Activated naive CD4-positive, alpha-beta T cell treated with anti-CD3 and anti-CD28 coated beads, Interleukin-2, amount 50 U/mL, for 24 hours (primary cell): ENCODE measurements around the gene STX2.
"Not testable (repeated sequence)": the region's sequence is repeated elsewhere in the genome, so short reads cannot be mapped to it uniquely, and the experiment has no call there.

Source experiments
- H3K27ac Mint-ChIP-seq: one replicate; pipeline ENCODE4 v1.8.0; 2021; ENCODE audit warnings: mild to moderate bottlenecking, mixed read lengths
- H3K27me3 Mint-ChIP-seq: one replicate; pipeline ENCODE4 v1.8.0; 2021; ENCODE audit warnings: mixed read lengths
- H3K36me3 Mint-ChIP-seq: one replicate; pipeline ENCODE4 v1.8.0; 2021; ENCODE audit warnings: mixed read lengths
- H3K4me1 Mint-ChIP-seq: one replicate; pipeline ENCODE4 v1.8.0; 2021; ENCODE audit warnings: mixed read lengths
- H3K4me3 Mint-ChIP-seq: one replicate; pipeline ENCODE4 v1.8.0; 2021; ENCODE audit warnings: mild to moderate bottlenecking, mixed read lengths
- H3K9me3 Mint-ChIP-seq: one replicate; pipeline ENCODE4 v1.8.0; 2021; ENCODE audit warnings: mixed read lengths

Gene STX2

DNA sequence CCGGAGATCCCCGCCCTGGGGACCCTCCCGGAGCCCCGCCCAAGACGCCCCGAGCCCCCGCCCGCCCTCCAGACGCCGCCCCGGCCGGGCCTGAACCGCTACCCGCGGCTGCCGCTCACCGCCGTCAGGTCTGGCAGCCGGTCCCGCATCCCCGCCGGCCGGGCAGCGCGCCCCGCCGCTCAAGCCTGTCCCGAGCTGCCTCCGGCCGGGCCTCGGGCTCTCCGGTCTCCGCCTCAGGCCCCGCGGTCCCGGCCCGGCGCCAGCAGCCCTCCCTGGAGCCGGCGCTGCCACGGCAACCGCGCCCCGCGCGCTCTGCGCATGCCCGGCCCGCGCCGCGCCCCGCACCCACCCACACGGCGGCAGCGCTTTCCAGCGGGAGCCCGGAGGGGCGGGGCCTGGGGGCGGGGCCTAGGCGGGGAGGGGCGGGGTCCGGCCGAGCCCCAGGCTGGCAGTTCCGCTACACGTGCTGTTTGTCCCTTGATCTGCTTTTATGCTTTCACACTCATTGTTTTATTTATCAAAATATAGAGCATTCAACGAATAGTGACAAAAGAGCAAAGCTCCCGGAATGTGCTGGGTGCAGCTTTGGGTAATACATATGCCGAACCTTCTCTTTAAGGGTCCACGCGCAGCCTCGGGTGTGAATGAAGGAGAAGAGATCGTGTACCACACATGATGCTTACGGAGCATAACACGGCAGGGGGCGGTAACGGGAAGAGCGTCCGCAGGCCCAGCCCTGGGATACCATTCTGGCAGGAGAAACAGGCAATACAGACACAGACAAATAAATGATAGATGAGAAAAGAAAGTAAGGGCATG, at the start of gene STX2:
Gene STX2 (minus strand): TSS at position 300 of the 819 bp plus-strand sequence. CDS start 151 bp downstream, at position 149.
- Mint-ChIP-seq H3K27me3 (no peaks in the 10 kb centered on the region), H3K36me3 (peaks cover 2% of the 10 kb centered on the region), H3K9me3 (no peaks in the 10 kb centered on the region), H3K4me3 (peak within 1 kb of the TSS; percentile 80), H3K27ac (peak within 1 kb of the TSS; percentile 83), H3K4me1 (peaks cover 37% of the 10 kb centered on the region)

DNA sequence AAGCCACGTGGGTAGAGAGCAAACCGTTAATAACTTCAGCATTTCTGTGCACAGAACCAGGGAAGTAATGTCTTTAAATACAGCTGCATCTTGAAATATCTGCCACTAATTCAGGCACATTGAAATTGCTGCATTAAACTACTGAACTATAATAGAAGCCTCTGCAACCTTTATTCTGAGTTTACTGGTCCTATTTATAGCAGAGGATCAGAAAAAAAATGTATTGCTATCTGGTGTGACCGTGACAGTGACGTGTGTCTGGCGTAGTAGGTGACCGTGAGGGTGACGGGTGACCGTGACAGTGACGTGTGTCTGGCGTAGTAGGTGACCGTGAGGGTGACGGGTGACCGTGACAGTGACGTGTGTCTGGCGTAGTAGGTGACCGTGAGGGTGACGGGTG, 48.1 kb upstream of the STX2 start:
- H3K4me3 Mint-ChIP-seq, H3K4me1 Mint-ChIP-seq, H3K27ac Mint-ChIP-seq, H3K9me3 Mint-ChIP-seq, H3K27me3 Mint-ChIP-seq, H3K36me3 Mint-ChIP-seq: not testable (repeated sequence)

DNA sequence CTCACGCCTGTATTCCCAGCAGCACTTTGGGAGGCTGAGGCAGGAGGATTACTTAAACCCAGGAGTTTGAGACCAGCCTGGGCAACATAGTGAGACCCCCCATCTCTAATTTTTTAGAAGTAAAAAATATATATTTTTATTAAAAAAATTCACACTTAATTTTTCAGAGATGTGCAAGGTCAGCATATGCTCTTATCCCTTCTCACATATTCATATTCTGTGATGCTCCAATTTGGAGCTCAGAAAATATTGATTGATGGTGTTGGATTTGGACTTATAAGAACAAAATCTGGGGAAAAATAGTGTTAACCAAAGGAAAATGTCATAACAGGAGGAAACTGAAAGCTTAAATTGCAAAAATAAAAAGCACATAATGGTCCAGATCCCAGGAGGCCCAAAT, 42.5 kb upstream of the STX2 start:
- no peak overlapping the region for H3K4me3 Mint-ChIP-seq
- H3K9me3 Mint-ChIP-seq = no peaks in the 10 kb centered on the region
- H3K27me3 Mint-ChIP-seq = no peaks in the 10 kb centered on the region
- peaks cover 38% of the 10 kb centered on the region for H3K4me1 Mint-ChIP-seq
- H3K36me3 Mint-ChIP-seq = peaks cover 10% of the 10 kb centered on the region
- no peak overlapping the region for H3K27ac Mint-ChIP-seq

DNA sequence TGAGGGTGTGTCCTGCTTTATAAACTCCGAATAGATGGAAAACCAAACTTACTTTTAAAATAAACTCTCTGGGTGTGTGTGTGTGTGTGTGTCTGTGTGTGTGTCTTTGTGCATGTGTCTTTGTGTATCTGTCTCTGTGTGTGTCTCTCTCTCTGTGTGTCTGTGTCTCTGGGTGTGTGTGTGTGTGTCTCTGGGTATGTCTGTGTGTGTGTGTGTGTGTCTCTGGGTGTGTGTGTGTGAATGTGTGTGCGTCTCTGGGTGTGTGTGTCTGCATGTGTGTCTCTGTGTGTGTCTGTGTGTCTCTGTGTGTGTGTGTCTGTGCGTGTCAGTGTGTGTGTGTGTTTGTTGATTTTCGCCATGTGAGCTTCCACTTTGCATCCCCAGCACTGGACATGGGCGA, 42.0 kb upstream of the STX2 start:
- H3K9me3 Mint-ChIP-seq = no peaks in the 10 kb centered on the region
- peaks cover 12% of the 10 kb centered on the region for H3K36me3 Mint-ChIP-seq
- H3K27me3 Mint-ChIP-seq = no peaks in the 10 kb centered on the region
- H3K27ac Mint-ChIP-seq = peak overlapping the region; percentile 9
- peaks cover 41% of the 10 kb centered on the region for H3K4me1 Mint-ChIP-seq
- no peak overlapping the region for H3K4me3 Mint-ChIP-seq

DNA sequence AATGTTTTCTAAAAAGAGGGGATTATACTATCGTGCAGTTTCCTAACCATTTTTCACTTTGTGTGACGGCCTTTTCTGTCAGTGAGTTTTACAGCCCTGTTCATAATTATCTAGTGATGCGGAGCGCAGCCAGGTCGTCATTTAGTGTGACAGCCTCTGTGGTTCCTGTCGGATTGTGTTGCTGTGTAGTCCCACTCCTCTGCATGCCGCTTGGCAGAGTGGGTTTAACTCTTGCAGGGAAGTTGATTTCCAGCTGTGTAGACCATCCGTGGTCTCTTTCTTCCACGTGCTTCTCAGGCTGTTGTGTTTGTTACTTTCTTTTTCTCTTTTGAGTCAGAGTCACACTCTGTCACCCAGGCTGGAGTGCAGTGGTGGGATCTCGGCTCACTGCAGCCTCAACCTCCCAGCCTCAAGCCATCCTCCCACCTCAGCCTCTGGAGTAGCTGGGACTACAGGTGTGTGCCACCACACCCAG, 41.4 kb upstream of the STX2 start:
- Mint-ChIP-seq H3K9me3 (no peaks in the 10 kb centered on the region), H3K4me1 (peaks cover 46% of the 10 kb centered on the region), H3K36me3 (peaks cover 17% of the 10 kb centered on the region), H3K27ac (peak overlapping the region; percentile 68), H3K27me3 (no peaks in the 10 kb centered on the region), H3K4me3 (peak overlapping the region; percentile 74)

DNA sequence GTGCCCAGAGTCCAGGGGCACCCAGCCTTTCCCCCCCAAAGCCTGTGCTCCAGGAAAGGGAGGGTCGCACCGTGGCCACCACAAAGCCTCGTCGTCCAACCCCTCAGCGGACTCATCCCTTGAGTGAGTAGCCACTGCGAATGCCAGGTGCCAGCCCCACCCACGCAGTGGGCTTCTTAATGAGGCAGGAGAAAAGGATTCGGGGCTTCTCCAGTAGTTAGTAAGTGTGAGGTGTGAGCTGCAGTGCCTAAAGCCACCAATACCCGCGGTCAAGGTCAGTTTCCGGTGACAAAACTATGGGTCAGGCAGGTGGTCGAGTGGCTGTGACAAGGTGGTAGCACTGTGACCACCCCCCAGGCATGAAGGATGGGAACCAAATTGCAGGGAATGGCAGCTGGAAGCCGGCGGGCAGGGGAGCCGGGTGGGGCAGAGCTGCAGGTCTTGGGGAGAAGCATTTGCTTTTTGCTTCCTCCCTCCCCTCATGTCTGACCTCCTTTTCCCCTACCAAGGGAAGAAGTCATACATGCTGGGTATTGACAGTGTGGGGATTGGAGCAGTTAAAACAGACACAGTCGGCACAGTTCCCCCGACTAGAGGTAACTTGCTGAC, 40.8 kb upstream of the STX2 start:
- Mint-ChIP-seq H3K27ac (peak overlapping the region; percentile 51), H3K4me3 (peak overlapping the region; percentile 74), H3K9me3 (no peaks in the 10 kb centered on the region), H3K4me1 (peaks cover 51% of the 10 kb centered on the region), H3K36me3 (peaks cover 20% of the 10 kb centered on the region), H3K27me3 (no peaks in the 10 kb centered on the region)

DNA sequence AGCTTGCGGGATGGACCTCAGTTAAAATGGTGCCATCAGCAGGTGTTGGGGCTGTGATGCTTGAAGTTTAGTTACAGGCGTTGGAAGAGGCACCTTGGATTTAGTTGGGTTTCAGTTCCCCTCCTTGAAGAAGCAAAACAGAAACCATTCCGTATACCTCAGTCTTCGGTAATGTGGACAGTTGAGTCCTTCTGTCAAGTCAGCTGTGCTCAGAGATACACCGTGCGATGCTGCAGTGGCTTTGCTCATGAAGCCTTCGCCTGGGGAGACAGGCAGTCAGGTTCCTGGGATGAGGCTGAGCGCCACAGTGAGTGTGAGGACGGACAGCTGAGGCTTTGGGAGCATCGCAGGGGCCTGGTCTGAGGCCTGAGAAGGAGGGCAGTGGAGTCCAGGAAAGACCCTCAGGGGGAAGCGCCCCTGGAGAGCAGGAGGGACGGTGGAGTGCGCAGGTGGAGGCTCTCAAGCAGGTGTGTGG, 40.2 kb upstream of the STX2 start:
- no peaks in the 10 kb centered on the region for H3K9me3 Mint-ChIP-seq
- no peaks in the 10 kb centered on the region for H3K27me3 Mint-ChIP-seq
- H3K4me3 Mint-ChIP-seq = peak overlapping the region; percentile 71
- H3K36me3 Mint-ChIP-seq = peaks cover 27% of the 10 kb centered on the region
- peaks cover 58% of the 10 kb centered on the region for H3K4me1 Mint-ChIP-seq
- peak overlapping the region; percentile 82 for H3K27ac Mint-ChIP-seq

DNA sequence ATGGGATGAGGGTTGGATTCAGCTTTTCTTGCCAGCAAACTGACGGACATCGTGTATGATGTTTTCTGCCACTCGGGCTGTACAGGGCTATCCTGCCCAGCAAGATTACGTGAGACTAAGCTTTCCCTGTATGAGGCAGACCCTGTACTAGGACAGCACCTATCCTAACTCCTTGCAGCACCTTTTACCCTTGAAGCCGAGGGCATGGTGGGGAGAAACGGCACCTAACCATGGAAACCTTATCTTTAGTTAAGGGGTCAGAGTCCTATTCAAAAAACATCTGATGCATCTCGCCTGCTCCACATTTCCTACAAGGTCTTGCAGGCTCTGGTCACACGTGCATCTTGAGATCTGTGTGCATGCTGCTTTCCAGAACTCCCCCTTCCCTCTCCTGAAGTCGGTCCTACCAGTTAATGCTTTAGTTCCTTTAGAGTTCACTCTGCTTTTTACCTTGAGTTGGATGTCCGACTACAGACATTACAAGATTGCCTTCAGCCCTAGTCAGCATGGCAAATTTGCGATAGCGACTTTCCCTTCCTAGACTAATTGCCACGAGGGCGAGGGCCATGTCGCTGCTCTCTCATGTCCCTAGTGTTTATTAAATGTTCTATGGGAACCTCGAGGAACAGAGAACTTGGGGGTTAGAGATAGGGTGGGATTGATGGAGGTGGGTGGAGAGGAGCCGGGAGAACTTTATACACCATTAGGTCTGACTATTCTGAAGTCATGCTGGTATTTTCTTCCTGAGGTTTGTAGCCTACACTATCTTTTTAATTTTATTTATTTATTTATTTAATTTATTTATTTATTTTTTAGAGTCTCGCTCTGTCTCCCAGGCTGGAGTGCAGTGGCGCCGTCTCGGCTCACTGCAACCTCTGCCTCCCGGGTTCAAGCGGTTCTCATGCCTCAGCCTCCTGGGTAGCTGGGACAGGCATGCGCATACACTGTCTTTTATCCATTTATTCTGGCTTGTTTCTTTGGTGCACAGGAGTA, 39.4 kb upstream of the STX2 start:
- Mint-ChIP-seq H3K27ac (peak overlapping the region; percentile 82), H3K36me3 (peaks cover 32% of the 10 kb centered on the region), H3K4me1 (peaks cover 62% of the 10 kb centered on the region), H3K27me3 (no peaks in the 10 kb centered on the region), H3K4me3 (no peak overlapping the region), H3K9me3 (no peaks in the 10 kb centered on the region)

DNA sequence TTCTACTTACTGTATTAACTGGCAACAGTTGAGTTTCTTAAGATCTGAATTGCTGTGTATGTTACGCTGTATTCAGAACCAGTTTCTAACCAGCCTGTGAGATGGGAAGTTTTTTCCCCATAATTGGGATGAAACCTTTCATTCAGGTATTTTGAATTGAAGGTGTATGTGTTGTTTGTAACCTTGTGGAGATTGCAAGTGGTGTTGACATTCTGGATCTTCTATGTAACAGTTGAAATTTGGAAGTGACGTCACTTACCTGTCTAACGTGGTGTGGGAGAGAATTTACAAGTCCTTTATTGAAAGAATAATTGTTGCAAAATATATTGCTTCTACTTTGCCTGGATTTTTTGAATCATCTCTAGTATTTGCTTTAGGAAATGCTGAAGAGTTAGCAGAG, 38.3 kb upstream of the STX2 start:
- H3K36me3 Mint-ChIP-seq = peaks cover 39% of the 10 kb centered on the region
- H3K27ac Mint-ChIP-seq = peak overlapping the region; percentile 15
- H3K4me3 Mint-ChIP-seq = peak overlapping the region; percentile 1
- no peaks in the 10 kb centered on the region for H3K9me3 Mint-ChIP-seq
- H3K4me1 Mint-ChIP-seq = peaks cover 72% of the 10 kb centered on the region
- H3K27me3 Mint-ChIP-seq = no peaks in the 10 kb centered on the region

DNA sequence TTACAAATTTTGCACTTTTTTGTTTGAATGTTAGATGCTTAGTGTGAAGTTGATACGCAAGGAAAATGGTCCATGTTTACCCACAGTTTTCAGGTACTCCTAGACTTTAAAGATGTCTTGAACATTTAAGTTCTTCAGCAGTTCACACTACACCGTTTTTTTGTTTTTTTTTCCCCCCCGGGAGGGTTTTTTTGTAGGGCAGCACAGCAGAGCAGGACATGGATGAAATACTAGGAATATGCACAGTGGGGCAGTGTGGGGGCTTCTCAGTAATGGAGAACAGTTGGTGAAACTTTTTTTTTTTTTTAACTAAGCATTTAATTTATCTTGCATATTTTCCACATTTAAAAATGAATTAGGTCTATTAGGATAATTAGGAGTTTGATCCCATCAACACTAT, 37.7 kb upstream of the STX2 start:
- H3K27me3 Mint-ChIP-seq = no peaks in the 10 kb centered on the region
- no peaks in the 10 kb centered on the region for H3K9me3 Mint-ChIP-seq
- H3K4me3 Mint-ChIP-seq = peak overlapping the region; percentile 42
- H3K4me1 Mint-ChIP-seq = peaks cover 72% of the 10 kb centered on the region
- peak overlapping the region; percentile 76 for H3K27ac Mint-ChIP-seq
- H3K36me3 Mint-ChIP-seq = peaks cover 39% of the 10 kb centered on the region

DNA sequence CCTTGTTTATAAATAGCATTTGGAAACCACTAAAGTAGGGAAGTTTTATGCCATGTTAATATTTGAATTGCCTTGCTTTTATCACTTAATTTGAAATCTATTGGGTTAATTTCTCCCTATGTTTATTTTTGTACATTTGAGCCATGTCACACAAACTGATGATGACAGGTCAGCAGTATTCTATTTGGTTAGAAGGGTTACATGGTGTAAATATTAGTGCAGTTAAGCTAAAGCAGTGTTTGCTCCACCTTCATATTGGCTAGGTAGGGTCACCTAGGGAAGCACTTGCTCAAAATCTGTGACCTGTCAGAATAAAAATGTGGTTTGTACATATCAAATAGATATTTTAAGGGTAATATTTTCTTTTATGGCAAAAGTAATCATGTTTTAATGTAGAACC, 37.2 kb upstream of the STX2 start:
- H3K27ac Mint-ChIP-seq = no peak overlapping the region

DNA sequence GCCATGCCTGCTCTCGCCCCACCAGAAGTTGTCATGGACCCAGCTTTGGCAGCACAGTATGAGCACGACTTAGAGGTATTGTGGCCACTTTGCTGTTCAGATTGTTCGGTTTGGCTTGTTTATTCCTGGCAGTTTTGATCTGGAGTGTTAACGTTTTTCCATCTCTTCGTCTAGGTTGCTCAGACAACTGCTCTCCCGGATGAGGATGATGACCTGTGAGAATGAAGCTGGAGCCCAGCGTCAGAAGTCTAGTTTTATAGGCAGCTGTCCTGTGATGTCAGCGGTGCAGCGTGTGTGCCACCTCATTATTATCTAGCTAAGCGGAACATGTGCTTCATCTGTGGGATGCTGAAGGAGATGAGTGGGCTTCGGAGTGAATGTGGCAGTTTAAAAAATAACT, 36.7 kb upstream of the STX2 start:
- H3K9me3 Mint-ChIP-seq = not testable (repeated sequence)

More for the DNA sequence above, 37.2 kb upstream of the STX2 start:
- Mint-ChIP-seq H3K9me3 (no peaks in the 10 kb centered on the region), H3K36me3 (peaks cover 39% of the 10 kb centered on the region), H3K4me1 (peaks cover 72% of the 10 kb centered on the region), H3K4me3 (peak overlapping the region; percentile 42), H3K27me3 (no peaks in the 10 kb centered on the region)

DNA sequence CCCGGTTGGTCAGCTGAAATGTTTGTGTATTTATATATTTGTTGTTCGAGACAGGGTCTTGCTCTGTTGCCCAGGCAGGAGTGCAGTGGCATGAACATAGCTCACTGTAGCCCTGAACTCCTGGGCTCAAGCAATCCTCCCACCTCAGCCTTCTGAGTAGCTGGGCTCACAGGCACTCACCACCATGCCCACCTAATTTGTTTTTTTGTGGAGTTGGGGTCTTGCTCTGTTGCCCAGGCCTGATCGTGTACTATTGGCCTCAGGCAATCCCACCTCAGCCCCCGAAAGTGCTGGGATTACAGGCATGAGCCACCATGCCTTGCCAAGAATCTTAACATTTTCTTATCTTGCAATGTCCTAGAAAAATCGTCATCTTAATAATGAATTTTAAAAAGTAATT, 36.1 kb upstream of the STX2 start:
- H3K36me3 Mint-ChIP-seq = peaks cover 39% of the 10 kb centered on the region
- no peaks in the 10 kb centered on the region for H3K9me3 Mint-ChIP-seq
- H3K27me3 Mint-ChIP-seq = no peaks in the 10 kb centered on the region
- peaks cover 69% of the 10 kb centered on the region for H3K4me1 Mint-ChIP-seq
- H3K27ac Mint-ChIP-seq = peak overlapping the region; percentile 72
- peak overlapping the region; percentile 98 for H3K4me3 Mint-ChIP-seq

More for the DNA sequence above, 36.7 kb upstream of the STX2 start:
- Mint-ChIP-seq H3K27ac (peak overlapping the region; percentile 57), H3K4me1 (peaks cover 69% of the 10 kb centered on the region), H3K4me3 (peak overlapping the region; percentile 98), H3K36me3 (peaks cover 39% of the 10 kb centered on the region)
- not testable (repeated sequence) for H3K27me3 Mint-ChIP-seq

DNA sequence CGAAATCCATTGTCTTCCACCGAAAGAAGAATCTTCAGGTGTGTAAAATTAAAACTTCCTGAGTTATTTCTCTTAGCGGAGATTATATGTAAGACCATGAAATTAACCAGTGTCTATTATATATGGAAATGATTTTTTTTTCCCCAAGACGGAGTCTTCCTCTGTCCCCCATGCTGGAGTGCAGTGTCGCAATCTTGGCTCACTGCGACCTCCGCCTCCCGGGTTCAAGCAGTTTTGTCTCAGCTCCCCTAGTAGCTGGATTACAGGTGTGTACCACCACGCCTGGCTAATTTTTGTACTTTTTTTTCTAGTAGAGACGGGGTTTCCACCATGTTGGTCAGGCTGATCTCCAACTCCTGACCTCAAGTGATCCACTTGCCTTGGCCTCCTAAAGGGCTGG, 35.6 kb upstream of the STX2 start:
- H3K4me1 Mint-ChIP-seq = peaks cover 68% of the 10 kb centered on the region
- H3K9me3 Mint-ChIP-seq = no peaks in the 10 kb centered on the region
- H3K27me3 Mint-ChIP-seq = no peaks in the 10 kb centered on the region
- H3K27ac Mint-ChIP-seq = peak overlapping the region; percentile 93
- H3K36me3 Mint-ChIP-seq = peaks cover 39% of the 10 kb centered on the region
- peak overlapping the region; percentile 98 for H3K4me3 Mint-ChIP-seq

DNA sequence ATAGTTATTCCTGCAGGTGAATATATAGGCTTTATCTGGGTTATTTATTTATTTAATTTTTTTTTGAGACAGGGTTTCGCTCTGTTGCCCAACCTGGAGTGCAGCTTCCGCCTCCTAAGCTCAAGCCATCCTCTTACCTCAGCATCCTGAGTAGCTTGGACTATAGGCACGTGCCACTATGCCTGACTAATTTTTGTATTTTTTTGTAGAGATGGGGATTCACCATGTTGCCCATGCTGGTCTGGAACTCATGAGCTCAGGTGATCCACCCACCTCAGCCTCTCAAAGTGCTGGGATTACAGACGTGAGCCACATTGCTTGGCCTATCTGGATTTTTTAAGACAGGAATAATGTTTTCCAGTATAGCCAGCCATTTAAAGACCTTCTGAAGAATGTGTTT, 34.8 kb upstream of the STX2 start:
- H3K27me3 Mint-ChIP-seq = no peaks in the 10 kb centered on the region
- no peaks in the 10 kb centered on the region for H3K9me3 Mint-ChIP-seq
- H3K4me3 Mint-ChIP-seq = peak overlapping the region; percentile 98
- peaks cover 39% of the 10 kb centered on the region for H3K36me3 Mint-ChIP-seq
- peak overlapping the region; percentile 93 for H3K27ac Mint-ChIP-seq
- peaks cover 68% of the 10 kb centered on the region for H3K4me1 Mint-ChIP-seq
